ENCODE data around the gene CFDP1. TPM values are rescaled to one million over a fixed set of nuclear protein-coding genes. Genes with fewer than 3 reads are reported as not detected.

Gene CFDP1
- total RNA-seq, 1 experiment from 2014 or later: 32.1 TPM

DNA sequence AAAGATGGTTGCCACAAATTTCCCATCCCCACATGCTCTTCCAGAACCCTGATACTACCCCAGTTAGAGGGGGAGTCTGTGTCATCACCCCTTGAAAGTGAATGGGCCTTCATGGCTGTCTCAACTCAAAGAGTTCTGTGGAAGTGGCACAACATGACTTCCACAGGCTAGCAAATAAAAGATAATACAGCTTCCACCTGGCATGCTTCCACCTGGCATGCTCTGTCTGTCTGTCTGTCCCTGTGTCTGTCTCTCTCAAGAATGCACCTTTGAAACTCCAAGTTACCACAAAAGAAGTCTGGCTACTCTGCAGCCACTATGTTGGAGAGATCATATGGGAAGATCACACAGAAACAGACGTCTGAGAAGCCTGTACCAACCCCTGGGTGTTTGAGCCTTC is 35.0 kb downstream of the CFDP1 start:
- no peak for DNase-seq
- Histone ChIP-seq H3K4me1 (ENCODE audit: insufficient read depth, low read length) (peaks cover 11% of the 10 kb centered on the region; the same call in 1 of the 2 replicates), H2AFZ (ENCODE audit: low read length) (no peak overlapping the region), H3K9me3 (ENCODE audit: low read length) (no peaks in the 10 kb centered on the region), H3F3A (ENCODE audit: low read length, unreplicated experiment) (no peaks in the 10 kb centered on the region), H3K4me3 (ENCODE audit: low read length) (no peak overlapping the region), H4K20me1 (ENCODE audit: low read length) (no peaks in the 10 kb centered on the region), H3K79me2 (ENCODE audit: low read length) (no peaks in the 10 kb centered on the region), H3K27me3 (ENCODE audit: low read length) (no peaks in the 10 kb centered on the region), H3K4me2 (ENCODE audit: low read length) (no peak overlapping the region), H3K36me3 (ENCODE audit: low read depth, low read length) (no peaks in the 10 kb centered on the region), H3K9me2 (replicated peaks; ENCODE audit: low read length) (no peaks in the 10 kb centered on the region), H3K9ac (ENCODE audit: low read length) (no peak overlapping the region), H3K27ac (ENCODE audit: low read length) (no peak overlapping the region)
- POLR2A ChIA-PET (ENCODE audit: unreplicated experiment): no interaction called here
- intact Hi-C loops (cut with micrococcal nuclease): no loop called here
- TF ChIP-seq EZH2 (IDR thresholded peaks at IDR 0.05; ENCODE audit: low read length, unreplicated experiment) (no peak), EZH2phosphoT487 (IDR thresholded peaks at IDR 0.05; ENCODE audit: borderline replicate concordance, low read length) (no peak)
- TF ChIP-seq, protein P1, sequence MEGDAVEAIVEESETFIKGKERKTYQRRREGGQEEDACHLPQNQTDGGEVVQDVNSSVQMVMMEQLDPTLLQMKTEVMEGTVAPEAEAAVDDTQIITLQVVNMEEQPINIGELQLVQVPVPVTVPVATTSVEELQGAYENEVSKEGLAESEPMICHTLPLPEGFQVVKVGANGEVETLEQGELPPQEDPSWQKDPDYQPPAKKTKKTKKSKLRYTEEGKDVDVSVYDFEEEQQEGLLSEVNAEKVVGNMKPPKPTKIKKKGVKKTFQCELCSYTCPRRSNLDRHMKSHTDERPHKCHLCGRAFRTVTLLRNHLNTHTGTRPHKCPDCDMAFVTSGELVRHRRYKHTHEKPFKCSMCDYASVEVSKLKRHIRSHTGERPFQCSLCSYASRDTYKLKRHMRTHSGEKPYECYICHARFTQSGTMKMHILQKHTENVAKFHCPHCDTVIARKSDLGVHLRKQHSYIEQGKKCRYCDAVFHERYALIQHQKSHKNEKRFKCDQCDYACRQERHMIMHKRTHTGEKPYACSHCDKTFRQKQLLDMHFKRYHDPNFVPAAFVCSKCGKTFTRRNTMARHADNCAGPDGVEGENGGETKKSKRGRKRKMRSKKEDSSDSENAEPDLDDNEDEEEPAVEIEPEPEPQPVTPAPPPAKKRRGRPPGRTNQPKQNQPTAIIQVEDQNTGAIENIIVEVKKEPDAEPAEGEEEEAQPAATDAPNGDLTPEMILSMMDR (conservative IDR thresholded peaks at IDR 0.05; ENCODE audit: low read depth, low read length): no peak
- CTCF ChIA-PET: no interaction called here
- BruUV-seq (replicated peaks): no TSS peak
- no peak for ATAC-seq

DNA sequence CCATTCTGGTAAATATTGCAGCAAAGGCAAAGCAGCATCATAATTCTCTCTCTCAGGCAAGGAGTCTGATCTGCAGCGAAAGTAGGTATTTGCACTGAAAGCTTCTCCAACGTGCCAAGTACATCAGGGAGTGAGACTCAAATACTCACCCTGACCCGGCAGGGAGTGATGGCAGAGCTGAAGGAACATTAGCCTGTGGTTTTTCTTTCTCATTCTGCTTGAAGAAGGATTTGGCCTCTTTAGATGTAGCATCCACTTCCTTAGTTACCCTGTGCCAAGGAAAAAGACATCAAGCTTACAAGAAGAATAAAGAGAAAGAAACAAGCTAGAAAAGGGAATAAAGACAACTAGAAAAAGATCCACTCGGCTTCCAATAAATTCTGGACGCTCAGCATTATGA is 38.4 kb downstream of the CFDP1 start:
- Histone ChIP-seq H3K4me3 (ENCODE audit: low read length) (no peak overlapping the region), H4K20me1 (ENCODE audit: low read length) (no peaks in the 10 kb centered on the region), H3K36me3 (ENCODE audit: low read depth, low read length) (no peaks in the 10 kb centered on the region; the same call in 1 of the 2 replicates), H3F3A (ENCODE audit: low read length, unreplicated experiment) (no peaks in the 10 kb centered on the region), H3K79me2 (ENCODE audit: low read length) (no peaks in the 10 kb centered on the region), H3K27me3 (ENCODE audit: low read length) (no peaks in the 10 kb centered on the region), H3K4me1 (ENCODE audit: insufficient read depth, low read length) (no peaks in the 10 kb centered on the region), H3K9me3 (ENCODE audit: low read length) (no peaks in the 10 kb centered on the region), H3K9ac (ENCODE audit: low read length) (no peak overlapping the region), H2AFZ (ENCODE audit: low read length) (no peak overlapping the region), H3K4me2 (ENCODE audit: low read length) (no peak overlapping the region), H3K9me2 (replicated peaks; ENCODE audit: low read length) (no peaks in the 10 kb centered on the region), H3K27ac (ENCODE audit: low read length) (no peak overlapping the region)
- TF ChIP-seq EZH2phosphoT487 (IDR thresholded peaks at IDR 0.05; ENCODE audit: borderline replicate concordance, low read length): no peak
- no peak for TF ChIP-seq EZH2 (IDR thresholded peaks at IDR 0.05; ENCODE audit: low read length, unreplicated experiment)
- TF ChIP-seq, protein P1 (conservative IDR thresholded peaks at IDR 0.05; ENCODE audit: low read depth, low read length): no peak
- ChIA-PET CTCF (no interaction called here), POLR2A (ENCODE audit: unreplicated experiment) (no interaction called here)
- intact Hi-C loops (cut with micrococcal nuclease): no loop called here
- BruUV-seq (replicated peaks): no TSS peak
- no peak for DNase-seq
- no peak for ATAC-seq

DNA sequence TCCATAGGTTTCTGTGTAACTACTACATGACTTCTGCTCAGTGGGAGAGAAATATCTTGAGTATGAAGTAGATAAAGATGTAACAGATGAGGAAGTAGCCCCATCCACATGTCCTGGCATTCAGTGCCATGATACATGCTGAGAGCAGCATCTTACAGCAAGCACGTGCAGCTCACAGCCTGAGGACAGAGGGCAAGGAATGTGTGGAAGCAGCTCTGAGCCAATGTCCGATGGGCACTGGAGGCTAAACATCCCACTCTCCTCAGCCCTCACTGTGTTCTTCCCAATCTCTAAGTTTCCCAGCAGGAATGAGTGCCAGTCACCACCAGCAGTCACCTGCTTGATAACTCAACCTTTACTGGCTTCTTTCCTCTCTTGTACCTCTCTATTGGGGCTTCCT is 40.4 kb downstream of the CFDP1 start:
- CTCF ChIA-PET: no interaction called here
- no peak overlapping the region for H3K4me2 ChIP-seq (ENCODE audit: low read length)
- intact Hi-C loops (cut with micrococcal nuclease): no loop called here
- H3K9me2 ChIP-seq (replicated peaks; ENCODE audit: low read length): no peaks in the 10 kb centered on the region
- H3K9ac ChIP-seq (ENCODE audit: low read length): no peak overlapping the region
- BruUV-seq (replicated peaks): no TSS peak
- H2AFZ ChIP-seq (ENCODE audit: low read length): no peak overlapping the region
- TF ChIP-seq EZH2phosphoT487 (IDR thresholded peaks at IDR 0.05; ENCODE audit: borderline replicate concordance, low read length) (no peak), EZH2 (IDR thresholded peaks at IDR 0.05; ENCODE audit: low read length, unreplicated experiment) (no peak)
- TF ChIP-seq, protein P1 (conservative IDR thresholded peaks at IDR 0.05; ENCODE audit: low read depth, low read length): no peak
- H3K9me3 ChIP-seq (ENCODE audit: low read length): no peaks in the 10 kb centered on the region
- no peaks in the 10 kb centered on the region for H3F3A ChIP-seq (ENCODE audit: low read length, unreplicated experiment)
- H3K4me3 ChIP-seq (ENCODE audit: low read length): no peak overlapping the region
- no peaks in the 10 kb centered on the region for H3K79me2 ChIP-seq (ENCODE audit: low read length)
- ATAC-seq: no peak
- H3K36me3 ChIP-seq (ENCODE audit: low read depth, low read length): no peaks in the 10 kb centered on the region; the same call in 1 of the 2 replicates
- POLR2A ChIA-PET (ENCODE audit: unreplicated experiment): no interaction called here
- H3K27me3 ChIP-seq (ENCODE audit: low read length): no peaks in the 10 kb centered on the region
- H3K4me1 ChIP-seq (ENCODE audit: insufficient read depth, low read length): no peaks in the 10 kb centered on the region
- DNase-seq: no peak
- H3K27ac ChIP-seq (ENCODE audit: low read length): no peak overlapping the region
- H4K20me1 ChIP-seq (ENCODE audit: low read length): no peaks in the 10 kb centered on the region

Measured in PC-3 (cell line).